ENCODE measurements around the gene EME2.

The EME2 gene

DNA sequence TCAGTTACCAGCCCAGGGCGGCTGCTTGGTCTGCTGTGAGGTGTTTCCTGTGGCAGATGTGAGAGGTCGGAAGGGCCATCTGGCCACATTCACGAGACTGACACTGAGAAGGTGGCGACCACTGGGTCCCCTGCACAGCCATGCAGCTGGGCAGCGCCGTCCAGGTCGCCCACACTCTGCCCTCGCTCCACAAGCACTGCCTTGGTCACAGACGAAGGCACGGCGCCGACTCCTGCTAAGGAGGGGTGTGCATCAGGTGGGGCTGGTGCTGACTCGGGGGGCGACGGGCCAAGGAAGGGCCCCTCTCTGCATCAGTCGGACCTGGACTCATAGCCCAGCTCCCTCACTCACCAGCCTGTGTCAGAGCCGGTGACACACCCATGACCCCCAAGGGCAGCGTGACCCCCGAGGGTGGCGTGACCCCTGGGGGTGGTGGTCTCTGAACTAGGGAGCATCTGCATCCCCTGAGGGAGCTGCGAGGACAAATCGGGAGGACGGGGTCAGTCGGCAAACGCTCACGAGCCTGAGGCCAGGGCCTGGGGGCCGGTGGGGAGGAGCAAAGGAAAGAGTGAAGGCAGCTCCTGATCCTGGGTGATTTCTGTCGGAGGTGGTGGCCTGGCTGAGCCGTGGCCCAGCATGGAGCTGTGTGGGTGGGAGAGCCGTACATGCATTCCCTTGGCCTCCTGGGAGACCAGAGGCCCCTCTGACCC is 31.7 kb upstream of the EME2 start:
- Mint-ChIP-seq H3K36me3 (no peaks in the 10 kb centered on the region), H3K27me3 (no peaks in the 10 kb centered on the region), H3K27ac (no peak overlapping the region), H3K4me1 (no peaks in the 10 kb centered on the region), H3K9me3 (no peaks in the 10 kb centered on the region), H3K4me3 (no peak overlapping the region)

DNA sequence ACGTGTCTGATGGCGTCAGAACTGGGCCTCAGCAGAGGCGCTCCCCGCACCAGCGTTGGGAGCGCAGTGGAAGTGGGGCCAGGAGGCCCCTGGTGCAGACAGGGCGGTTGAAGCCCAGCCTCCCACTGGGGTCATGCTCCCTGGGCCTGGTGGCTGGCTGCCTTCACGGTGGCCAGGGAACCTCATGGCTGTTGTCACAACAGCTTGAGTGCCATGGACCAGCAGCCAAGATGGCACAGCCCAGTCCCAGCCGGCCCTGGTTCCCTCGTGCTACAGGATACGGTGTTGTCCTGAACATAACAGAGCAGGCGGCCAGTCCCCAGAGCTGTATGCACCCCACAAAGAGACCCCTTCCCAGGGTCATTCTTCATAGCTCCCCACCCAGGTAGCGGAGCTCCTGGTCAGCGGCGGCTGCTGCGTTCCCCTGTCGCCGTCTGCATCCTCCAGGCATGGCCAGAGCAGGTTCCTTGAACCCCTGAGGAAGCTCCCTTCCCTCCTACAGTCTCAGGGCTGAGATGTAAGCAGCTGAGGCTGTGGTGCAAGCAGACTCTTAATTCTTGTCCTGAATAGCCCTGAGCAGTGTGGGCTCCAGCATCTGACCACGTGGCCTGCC is 31.0 kb upstream of the EME2 start:
- H3K4me1 Mint-ChIP-seq, result no peaks in the 10 kb centered on the region
- no peak overlapping the region for H3K4me3 Mint-ChIP-seq
- H3K9me3 Mint-ChIP-seq, result no peaks in the 10 kb centered on the region
- H3K27me3 Mint-ChIP-seq, result no peaks in the 10 kb centered on the region
- no peak overlapping the region for H3K27ac Mint-ChIP-seq
- no peaks in the 10 kb centered on the region for H3K36me3 Mint-ChIP-seq

DNA sequence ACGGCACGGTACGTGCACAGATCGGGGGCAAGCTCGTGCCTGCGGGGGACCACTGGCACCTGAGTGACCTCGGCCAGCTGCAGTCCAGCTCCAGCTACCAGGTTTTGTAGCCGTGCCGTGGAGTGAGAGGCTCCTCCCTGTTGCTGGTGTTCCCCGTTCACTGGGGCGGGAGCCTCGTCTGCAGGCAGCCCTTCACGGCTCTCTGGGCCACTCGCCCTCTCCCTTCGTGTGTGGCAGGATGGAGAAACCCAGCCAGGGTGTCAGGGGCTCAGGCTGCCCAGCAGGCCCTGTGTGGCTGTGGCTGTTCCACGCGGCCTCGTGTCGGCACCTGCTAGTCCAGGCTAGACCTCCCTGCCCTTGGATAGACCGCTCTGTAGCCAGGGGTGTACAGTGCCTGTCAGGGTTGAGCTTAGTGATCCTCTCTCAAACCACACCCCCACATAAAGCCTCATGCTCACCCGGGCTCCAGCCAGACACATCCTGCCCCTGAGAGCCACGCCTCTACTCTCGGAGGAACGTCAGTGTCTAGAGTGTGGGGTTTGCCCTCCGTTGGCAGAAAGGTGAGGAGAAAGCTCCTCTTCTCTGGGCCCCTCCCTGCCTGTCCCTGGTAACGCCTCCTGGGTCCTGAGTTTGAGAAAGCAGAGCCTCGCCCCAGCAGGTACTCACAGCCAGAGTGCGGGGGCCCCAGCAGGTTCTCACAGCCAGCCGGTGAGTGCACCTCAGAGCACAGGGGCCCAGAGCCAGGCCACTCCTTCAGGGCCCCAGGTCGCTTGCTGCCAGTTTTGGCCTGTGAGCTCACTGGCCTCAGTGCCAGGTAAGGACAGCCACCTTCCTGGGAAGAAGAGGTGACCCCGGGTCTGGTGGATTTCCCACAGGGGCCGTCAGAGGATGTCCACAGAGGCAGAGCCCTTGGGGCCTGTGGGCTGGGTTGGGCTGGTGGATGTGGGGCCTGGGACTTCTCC is 29.0 kb upstream of the EME2 start:
- Mint-ChIP-seq H3K27ac (no peak overlapping the region), H3K4me1 (no peaks in the 10 kb centered on the region), H3K4me3 (no peak overlapping the region), H3K36me3 (no peaks in the 10 kb centered on the region), H3K27me3 (no peaks in the 10 kb centered on the region), H3K9me3 (no peaks in the 10 kb centered on the region)

DNA sequence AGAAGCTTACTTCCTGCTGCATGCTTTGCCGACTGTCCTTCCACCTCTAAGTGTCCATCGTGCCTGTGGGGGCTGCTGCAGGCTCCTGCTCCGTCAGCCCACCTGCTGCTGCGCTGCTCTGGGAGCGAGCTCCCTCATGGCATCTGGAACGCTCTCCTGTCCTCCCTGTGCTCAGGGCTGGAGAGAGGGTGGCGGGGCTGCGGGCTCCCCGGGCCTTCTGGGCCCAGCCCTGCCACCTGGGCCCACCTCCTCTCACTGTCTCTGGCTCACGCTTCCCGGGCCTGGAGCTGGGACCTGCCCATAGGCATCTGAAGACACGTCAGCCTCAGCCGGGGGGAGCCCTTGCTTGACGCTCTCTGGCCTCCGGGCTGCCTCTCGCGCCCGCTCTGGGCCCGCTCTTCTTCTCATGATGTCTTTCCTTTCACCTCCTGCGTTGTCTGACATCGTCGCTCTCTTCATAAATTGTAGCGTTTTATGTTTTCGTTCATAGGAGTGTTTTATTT is 28.2 kb upstream of the EME2 start:
- H3K4me1 Mint-ChIP-seq, result no peaks in the 10 kb centered on the region
- no peaks in the 10 kb centered on the region for H3K9me3 Mint-ChIP-seq
- H3K36me3 Mint-ChIP-seq, result no peaks in the 10 kb centered on the region
- no peaks in the 10 kb centered on the region for H3K27me3 Mint-ChIP-seq
- no peak overlapping the region for H3K4me3 Mint-ChIP-seq
- no peak overlapping the region for H3K27ac Mint-ChIP-seq

DNA sequence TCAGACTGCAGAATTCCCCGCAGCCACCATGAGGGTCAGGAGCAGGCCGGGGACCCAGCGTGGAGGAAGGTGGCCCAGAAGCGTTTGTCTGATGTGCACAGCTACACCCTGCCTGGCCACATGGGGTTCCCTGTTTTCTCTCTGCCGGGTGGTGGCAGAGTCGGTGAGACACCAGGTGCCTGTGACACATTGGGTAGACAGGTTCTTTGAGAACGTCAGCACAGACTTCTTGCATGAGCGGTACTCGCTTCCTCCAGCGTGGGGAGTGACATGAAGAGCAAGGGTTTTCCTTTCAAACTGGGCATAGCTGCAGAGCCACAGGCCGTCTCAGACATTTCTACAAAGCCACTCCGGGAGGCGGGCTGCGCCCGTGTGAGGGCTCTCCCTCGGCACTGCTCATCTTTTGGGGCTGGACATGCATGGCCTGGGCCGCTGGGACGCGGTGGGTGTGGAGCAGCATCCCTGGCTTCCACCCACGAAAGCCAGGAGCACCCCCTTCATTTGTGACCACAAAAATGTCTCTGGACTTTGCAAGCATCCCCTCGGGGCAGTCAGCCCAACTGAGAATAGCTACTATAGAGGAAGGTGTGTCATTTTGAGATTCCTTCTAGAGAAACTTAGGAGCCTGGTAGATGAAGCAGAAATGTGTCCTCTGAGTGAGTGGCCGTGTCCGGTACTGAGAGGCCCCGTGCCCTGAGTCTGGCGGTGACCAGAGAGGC is 27.3 kb upstream of the EME2 start:
- Mint-ChIP-seq H3K9me3 (no peaks in the 10 kb centered on the region), H3K27ac (no peak overlapping the region), H3K36me3 (no peaks in the 10 kb centered on the region), H3K4me1 (no peaks in the 10 kb centered on the region), H3K4me3 (no peak overlapping the region), H3K27me3 (no peaks in the 10 kb centered on the region)

DNA sequence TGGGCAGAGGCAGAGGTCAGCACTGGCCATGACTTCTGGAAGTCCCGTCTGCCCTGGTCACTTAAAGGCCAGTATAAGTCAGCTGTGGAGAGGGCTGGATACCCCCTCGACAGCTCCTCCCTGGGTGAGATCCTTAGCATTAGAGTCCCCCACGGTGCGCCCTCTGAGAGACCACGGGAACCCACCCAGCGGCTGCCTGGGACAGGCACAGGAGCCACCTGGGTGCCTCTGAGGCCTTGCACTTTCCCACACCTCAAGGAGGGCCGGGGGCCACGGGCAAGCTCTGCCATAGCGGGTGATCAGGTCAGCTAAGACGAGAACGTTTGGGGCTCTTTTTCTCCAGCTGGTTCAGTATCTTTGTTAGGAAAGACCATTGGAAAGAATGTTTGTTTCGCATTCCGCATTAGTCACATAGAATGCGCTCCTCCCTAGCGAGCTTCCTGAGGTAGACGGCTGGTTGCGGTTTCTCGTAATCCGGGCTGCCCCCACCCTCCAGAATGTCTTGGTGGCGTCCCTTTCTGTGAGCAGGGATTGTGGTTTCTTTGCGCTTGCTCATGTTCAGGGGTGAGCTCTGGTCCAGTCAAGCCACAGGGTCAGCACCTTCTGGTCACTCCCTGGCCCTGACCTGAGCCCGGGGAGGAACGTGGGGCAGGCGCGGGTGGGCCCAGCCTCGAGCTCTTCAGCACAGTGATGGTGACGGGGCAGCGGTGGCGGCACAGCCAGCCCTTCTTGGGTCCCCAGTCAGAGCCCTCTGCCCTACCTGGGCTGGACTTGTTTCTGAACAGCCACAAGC is 26.5 kb upstream of the EME2 start:
- Mint-ChIP-seq H3K9me3 (no peaks in the 10 kb centered on the region), H3K36me3 (no peaks in the 10 kb centered on the region), H3K27ac (no peak overlapping the region), H3K4me3 (no peak overlapping the region), H3K27me3 (no peaks in the 10 kb centered on the region), H3K4me1 (no peaks in the 10 kb centered on the region)

DNA sequence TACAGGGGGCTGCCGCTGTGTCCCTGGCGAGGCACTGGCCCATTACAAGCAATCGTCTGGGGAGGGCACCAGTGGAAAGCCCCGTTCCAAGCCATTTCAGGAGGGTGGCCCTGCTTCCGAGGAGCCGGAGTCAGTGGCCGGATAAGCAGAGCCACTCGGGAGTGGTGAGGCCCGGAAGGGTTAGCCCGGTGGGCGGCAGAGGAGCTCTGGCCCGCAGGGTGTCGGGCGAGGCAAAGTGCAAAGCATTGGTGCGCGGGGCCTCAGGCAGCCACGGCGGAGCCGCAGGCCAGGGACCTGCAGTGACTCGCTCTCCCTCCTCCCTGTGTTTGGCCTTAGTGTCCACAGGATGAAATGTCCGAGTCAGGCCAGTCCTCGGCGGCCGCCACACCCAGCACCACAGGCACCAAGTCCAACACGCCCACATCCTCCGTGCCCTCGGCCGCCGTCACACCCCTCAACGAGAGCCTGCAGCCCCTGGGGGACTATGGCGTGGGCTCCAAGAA is 25.9 kb upstream of the EME2 start:
- no peaks in the 10 kb centered on the region for H3K27me3 Mint-ChIP-seq
- no peaks in the 10 kb centered on the region for H3K9me3 Mint-ChIP-seq
- H3K4me3 Mint-ChIP-seq, result no peak overlapping the region
- no peaks in the 10 kb centered on the region for H3K4me1 Mint-ChIP-seq
- no peaks in the 10 kb centered on the region for H3K36me3 Mint-ChIP-seq
- H3K27ac Mint-ChIP-seq, result no peak overlapping the region

DNA sequence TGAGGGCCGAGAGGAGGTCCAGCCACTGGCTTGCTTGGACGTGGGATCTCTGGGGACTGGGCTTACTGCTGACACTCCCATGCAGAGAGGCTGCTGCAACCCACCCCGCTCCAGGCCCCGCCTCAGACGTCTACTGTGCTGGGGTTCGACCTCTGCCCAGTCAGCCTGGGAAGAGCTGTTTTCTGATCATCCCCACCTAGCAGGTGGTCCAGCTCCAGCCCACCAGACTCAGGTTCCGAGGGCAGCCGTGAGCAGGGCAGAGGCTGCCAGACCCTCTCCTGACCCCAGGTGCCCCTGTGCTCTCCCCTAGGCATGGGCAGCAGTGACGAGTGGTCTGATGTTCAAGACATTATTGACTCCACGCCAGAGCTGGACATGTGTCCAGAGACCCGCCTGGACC is 24.7 kb upstream of the EME2 start:
- no peak overlapping the region for H3K27ac Mint-ChIP-seq
- no peaks in the 10 kb centered on the region for H3K4me1 Mint-ChIP-seq
- no peak overlapping the region for H3K4me3 Mint-ChIP-seq
- no peaks in the 10 kb centered on the region for H3K36me3 Mint-ChIP-seq
- H3K27me3 Mint-ChIP-seq, result no peaks in the 10 kb centered on the region
- no peaks in the 10 kb centered on the region for H3K9me3 Mint-ChIP-seq

DNA sequence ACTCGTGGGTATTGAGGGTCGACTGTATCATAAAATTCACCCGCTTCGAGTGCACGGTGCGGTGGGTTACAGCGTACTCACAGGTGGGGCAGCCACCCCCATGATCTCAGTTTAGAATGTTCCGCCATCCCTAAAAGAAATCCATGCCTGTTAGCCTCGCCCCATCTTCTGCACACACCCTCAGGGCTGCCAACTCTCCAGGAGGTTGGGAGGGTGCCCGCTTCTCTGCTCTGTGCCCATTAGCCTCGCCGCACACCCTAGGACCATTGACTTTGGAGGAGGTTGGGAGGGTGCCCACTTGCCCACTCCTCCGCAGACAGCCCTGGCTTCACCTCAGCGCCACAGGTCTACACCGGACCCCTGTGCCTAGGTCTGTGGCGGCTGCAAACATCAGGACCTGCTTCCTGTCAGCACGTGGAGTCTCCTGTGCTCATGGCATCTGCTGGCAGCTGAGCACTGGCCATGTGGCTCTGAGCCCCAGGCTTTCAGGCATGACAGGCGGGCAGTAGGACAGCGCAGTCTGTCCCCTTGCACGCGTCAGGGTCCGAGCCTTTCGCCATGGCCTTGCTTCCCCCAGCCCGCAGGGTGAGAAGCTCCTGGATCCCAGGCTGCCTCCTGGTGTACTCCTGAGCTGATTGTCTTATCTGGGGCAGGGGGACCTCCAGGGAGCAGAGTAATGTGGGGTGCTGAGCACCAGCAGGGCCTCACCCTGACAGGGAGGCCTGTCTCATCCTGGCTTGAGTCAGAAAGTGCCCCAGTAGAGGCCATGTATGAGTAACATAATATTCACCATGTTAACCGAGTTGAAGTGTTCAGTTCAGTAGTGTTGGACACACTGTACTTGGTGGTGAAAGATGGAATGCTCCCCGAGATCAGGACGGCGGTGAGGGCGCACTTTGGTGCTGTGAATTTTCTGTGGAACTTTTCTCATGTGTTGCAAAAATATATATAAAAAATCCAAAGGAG is 23.2 kb upstream of the EME2 start:
- no peaks in the 10 kb centered on the region for H3K9me3 Mint-ChIP-seq
- H3K27ac Mint-ChIP-seq, result no peak overlapping the region
- H3K36me3 Mint-ChIP-seq, result no peaks in the 10 kb centered on the region
- H3K4me3 Mint-ChIP-seq, result no peak overlapping the region
- no peaks in the 10 kb centered on the region for H3K4me1 Mint-ChIP-seq
- H3K27me3 Mint-ChIP-seq, result no peaks in the 10 kb centered on the region

DNA sequence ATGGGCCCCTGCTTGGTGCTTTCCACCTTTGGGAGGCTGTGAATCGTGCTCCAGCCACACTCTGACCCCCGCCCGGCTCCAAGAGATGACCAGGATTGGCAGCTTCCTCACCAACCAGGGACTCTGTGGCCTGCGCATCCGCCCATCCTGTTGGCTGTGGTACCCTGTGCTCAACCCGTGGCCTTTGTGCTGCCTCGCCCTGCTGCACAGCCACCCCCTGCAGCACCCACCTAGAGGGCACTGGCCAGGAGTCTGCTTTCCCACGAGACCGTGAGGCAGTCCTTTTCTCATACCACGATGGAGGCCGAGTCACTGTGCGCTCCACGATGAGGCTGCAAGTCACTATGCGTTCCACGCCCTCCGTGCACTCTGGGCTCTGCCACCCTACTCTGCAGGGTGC is 20.7 kb upstream of the EME2 start:
- Mint-ChIP-seq H3K9me3 (no peaks in the 10 kb centered on the region), H3K4me1 (peaks cover 4% of the 10 kb centered on the region), H3K36me3 (peaks cover 2% of the 10 kb centered on the region), H3K27me3 (no peaks in the 10 kb centered on the region), H3K4me3 (no peak overlapping the region), H3K27ac (no peak overlapping the region)

DNA sequence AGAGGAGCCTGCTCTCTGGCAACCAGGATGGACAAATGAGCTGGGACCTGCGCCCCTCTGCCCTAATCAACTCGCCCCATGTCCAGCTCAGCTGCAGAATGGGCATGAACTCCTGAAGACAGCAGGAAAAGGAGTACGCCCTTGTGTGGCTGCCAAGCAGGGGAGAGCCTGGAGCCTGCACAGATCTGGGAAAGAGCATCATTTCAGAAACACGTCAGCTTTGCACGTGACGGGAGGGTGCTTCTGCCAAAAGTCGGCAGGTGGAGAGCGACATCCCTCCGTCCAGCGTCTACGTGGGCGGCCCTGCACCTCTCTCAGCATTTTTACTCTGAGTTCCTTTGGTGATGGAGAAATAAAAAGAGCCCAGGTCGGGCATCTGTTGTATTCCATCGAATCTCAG is 19.8 kb upstream of the EME2 start:
- Mint-ChIP-seq H3K4me1 (peaks cover 8% of the 10 kb centered on the region), H3K4me3 (no peak overlapping the region), H3K36me3 (peaks cover 2% of the 10 kb centered on the region), H3K27me3 (no peaks in the 10 kb centered on the region), H3K27ac (no peak overlapping the region), H3K9me3 (no peaks in the 10 kb centered on the region)

DNA sequence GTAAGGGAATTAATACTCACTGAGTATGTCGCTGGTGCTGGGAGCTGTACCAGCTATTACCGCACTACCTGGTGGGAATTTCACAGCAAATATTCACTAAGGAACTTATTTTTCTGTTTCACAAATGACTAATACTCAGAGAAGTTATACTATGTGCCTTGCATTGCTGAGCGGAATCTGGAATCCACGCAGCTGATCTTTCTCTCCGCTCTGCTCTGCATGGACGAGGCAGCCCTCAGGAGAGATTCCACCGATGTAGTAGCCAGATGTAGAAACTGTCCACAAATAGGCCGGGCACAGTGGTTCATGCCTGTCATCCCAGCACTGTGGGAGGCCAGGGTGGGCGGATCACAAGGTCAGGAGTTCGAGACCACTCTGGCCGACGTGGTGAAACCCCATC is 18.4 kb upstream of the EME2 start:
- H3K9me3 Mint-ChIP-seq, result no peaks in the 10 kb centered on the region
- H3K27me3 Mint-ChIP-seq, result no peaks in the 10 kb centered on the region
- no peak overlapping the region for H3K4me3 Mint-ChIP-seq
- H3K4me1 Mint-ChIP-seq, result peaks cover 9% of the 10 kb centered on the region
- peaks cover 2% of the 10 kb centered on the region for H3K36me3 Mint-ChIP-seq
- no peak overlapping the region for H3K27ac Mint-ChIP-seq

DNA sequence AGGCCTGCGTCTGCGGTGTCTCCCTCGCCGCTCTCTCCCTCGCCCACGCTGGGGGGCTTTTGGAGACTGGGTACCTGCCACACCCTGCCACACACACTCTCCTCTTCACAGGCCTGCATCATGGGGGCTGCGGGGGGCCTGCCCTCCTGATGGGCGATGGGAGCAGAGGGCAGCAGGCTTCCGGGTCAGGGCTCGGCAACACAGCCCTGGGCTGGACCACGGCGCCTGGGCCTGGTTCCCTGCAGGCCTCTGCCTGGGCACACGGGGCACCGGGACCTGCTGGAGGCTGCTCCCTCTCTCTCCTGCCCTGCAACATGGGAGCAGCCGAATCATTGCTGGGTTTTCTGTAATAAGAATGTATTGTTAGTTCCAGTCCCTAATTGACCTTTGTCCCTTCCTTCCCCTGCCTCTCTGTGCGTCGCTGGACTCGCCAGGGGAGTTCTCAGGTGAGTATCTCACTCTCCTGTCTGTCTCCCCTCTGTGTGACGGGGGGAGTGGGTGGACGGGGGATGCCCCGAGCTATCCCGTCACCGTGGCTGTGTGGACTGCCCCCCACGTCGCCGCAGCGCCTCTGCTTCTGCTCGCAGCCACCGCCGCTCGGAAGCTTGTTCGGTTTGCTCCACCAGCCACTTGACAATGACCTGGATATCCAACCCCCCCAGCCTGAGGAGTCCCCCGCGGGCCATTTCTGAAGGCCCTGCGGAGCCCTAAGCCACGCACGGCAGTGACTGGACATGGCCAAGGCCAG is 14.7 kb upstream of the EME2 start:
- no peaks in the 10 kb centered on the region for H3K9me3 Mint-ChIP-seq
- no peak overlapping the region for H3K27ac Mint-ChIP-seq
- H3K4me3 Mint-ChIP-seq, result no peak overlapping the region
- H3K4me1 Mint-ChIP-seq, result peaks cover 9% of the 10 kb centered on the region
- H3K36me3 Mint-ChIP-seq, result peaks cover 2% of the 10 kb centered on the region
- no peaks in the 10 kb centered on the region for H3K27me3 Mint-ChIP-seq
